ENCODE data around the gene DGKB. TPM values are rescaled to one million over a fixed set of nuclear protein-coding genes. Genes with fewer than 3 reads are reported as not detected.
A peak's percentile ranks its signal among the peaks of the same experiment; 100 is the strongest.
"Not testable (repeated sequence)": the region's sequence is repeated elsewhere in the genome, so short reads cannot be mapped to it uniquely, and the experiment has no call there.

The DGKB gene
- total RNA-seq, 1 donor from 2014 or later = not detected

DNA sequence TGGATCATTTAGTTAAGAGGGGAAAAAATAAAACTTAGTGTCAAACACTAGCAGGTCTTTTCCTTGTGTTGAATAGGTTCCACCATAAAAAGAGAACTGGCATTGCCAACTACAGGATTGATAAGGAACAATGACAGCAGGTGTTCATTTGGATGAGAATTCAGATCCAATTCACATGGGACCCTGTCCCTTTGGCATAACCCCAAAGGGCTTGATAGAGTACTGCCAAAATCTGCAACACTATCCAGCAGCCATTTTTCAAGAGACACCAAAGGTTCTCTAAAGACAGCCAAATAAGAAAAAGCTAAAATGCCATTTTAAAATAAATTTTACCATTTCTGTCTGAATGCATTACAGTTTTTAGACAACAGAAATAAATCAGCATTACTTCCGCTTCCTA is 422.3 kb downstream of the DGKB start:
- H3K4me3 ChIP-seq = no peak overlapping the region
- H3K9me3 ChIP-seq = no peaks in the 10 kb centered on the region
- no peak for DNase-seq (ENCODE audit: low spot score in 2 of 2)
- H3K27me3 ChIP-seq = no peaks in the 10 kb centered on the region
- no peaks in the 10 kb centered on the region for H3K36me3 ChIP-seq
- no peaks in the 10 kb centered on the region for H3K4me1 ChIP-seq
- no peak for TF ChIP-seq CTCF (IDR thresholded peaks at IDR 0.05)
- intact Hi-C loops (cut with DNase I) = no loop called here
- H3K27ac ChIP-seq = no peak overlapping the region

- intact Hi-C loops (cut with DNase I) = no loop called here
- Histone ChIP-seq H3K4me3 (no peak overlapping the region), H3K4me1 (no peaks in the 10 kb centered on the region), H3K27me3 (no peaks in the 10 kb centered on the region), H3K9me3 (no peaks in the 10 kb centered on the region), H3K27ac (no peak overlapping the region), H3K36me3 (no peaks in the 10 kb centered on the region)
- DNase-seq (ENCODE audit: low spot score in 2 of 2) = no peak
- TF ChIP-seq CTCF (IDR thresholded peaks at IDR 0.05) = no peak
Observed at GRCh38 chr7:14478834-14479510, 423.6 kb downstream of the DGKB start.

- H3K9me3 ChIP-seq; intact Hi-C loops (cut with DNase I); H3K36me3 ChIP-seq; H3K27ac ChIP-seq; H3K4me1 ChIP-seq; H3K27me3 ChIP-seq; DNase-seq (ENCODE audit: low spot score in 2 of 2); H3K4me3 ChIP-seq: not testable (repeated sequence)
Observed at GRCh38 chr7:14461716-14462115, 440.8 kb downstream of the DGKB start.

DNA sequence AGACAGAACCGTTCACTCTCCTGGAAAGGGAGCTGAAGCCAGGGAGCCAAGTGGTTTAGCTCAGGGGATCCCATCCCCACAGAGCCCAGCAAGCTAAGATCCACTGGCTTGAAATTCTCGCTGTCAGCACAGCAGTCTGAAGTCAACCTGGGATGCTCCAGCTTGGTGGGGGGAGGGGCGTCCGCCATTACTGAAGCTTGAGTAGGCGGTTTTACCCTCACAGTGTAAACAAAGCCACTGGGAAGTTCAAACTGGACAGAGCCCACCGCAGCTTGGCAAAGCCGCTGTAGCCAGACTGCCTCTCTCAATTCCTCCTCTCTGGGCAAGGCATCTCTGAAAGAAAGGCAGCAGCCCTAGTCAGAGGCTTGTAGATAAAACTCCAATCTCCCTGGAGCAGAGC is 443.7 kb downstream of the DGKB start:
- H3K4me1 ChIP-seq; H3K36me3 ChIP-seq; H3K27me3 ChIP-seq; H3K4me3 ChIP-seq; H3K9me3 ChIP-seq; H3K27ac ChIP-seq; DNase-seq (ENCODE audit: low spot score in 2 of 2): not testable (repeated sequence)
- intact Hi-C loops (cut with DNase I) = loop anchor here (5.0 kb wide), 1 partner anchor 1182 kb away; no protein-coding TSS in a partner anchor

- TF ChIP-seq CTCF (IDR thresholded peaks at IDR 0.05) = peak in 2 of 3 experiments; percentile 54 to 69
- no peak overlapping the region for H3K4me3 ChIP-seq
- intact Hi-C loops (cut with DNase I) = loop anchor here (5.0 kb wide), 1 partner anchor 1181 kb away; no protein-coding TSS in a partner anchor
- no peaks in the 10 kb centered on the region for H3K36me3 ChIP-seq
- DNase-seq (ENCODE audit: low spot score in 2 of 2) = peak in 1 of 2 donors; percentile 65
- no peaks in the 10 kb centered on the region for H3K9me3 ChIP-seq
- H3K27me3 ChIP-seq = no peaks in the 10 kb centered on the region
- no peaks in the 10 kb centered on the region for H3K4me1 ChIP-seq
- no peak overlapping the region for H3K27ac ChIP-seq
Observed at GRCh38 chr7:14457568-14458453, 444.7 kb downstream of the DGKB start.

GRCh38 chr7:14449291-14449690 is 453.3 kb downstream of the DGKB start:
- no peaks in the 10 kb centered on the region for H3K27me3 ChIP-seq
- H3K4me1 ChIP-seq = no peaks in the 10 kb centered on the region
- no peak overlapping the region for H3K27ac ChIP-seq
- TF ChIP-seq CTCF (IDR thresholded peaks at IDR 0.05) = no peak
- no peak overlapping the region for H3K4me3 ChIP-seq
- H3K36me3 ChIP-seq = no peaks in the 10 kb centered on the region
- DNase-seq (ENCODE audit: low spot score in 2 of 2) = no peak
- H3K9me3 ChIP-seq = no peaks in the 10 kb centered on the region
- intact Hi-C loops (cut with DNase I) = no loop called here

All from ascending aorta (tissue), 2 donors.